Pulmonary artery endothelial cell (primary cell): ENCODE measurements around the gene PAM. TPM values are rescaled to one million over a fixed set of nuclear protein-coding genes. Genes with fewer than 3 reads are reported as not detected.
"Not testable (repeated sequence)": the region's sequence is repeated elsewhere in the genome, so short reads cannot be mapped to it uniquely, and the experiment has no call there.

Experiments
- DNase-seq: peaks from one replicate; pipeline ENCODE4 v3.0.0-alpha.2; 2011; ENCODE audit warnings: low read depth, low spot score
- total RNA-seq: library from RNA; depleted of rRNA; stranded (reverse); fragments of >200 nt; gene quantifications from 2 replicates; pipeline ENCODE4 v1.2.3, GENCODE V29; 2014

Gene PAM
- total RNA-seq, 1 donor from 2014 or later: 229 TPM

DNA sequence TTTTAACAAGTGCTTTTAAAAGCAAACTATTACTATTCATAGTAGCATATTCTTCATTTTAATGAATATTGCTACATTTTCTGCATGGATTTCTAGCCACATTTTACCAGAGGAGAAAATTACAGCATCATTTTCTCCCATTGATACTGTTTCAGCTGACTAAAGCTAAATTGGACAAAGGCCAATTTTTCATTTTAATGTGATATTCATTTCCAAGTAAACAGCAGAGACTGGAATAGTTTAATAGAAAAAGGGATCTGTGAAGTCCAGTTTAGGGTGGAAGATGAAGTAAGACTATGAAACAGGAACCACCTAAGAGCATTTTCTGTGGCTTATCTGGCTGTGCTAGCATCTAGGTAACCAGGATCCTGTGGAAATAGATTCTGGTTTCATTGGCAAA is 236.7 kb downstream of the PAM start:
- DNase-seq: no peak

GRCh38 chr5:102996011-102996575 is 241.0 kb downstream of the PAM start:
- DNase-seq: no peak

DNA sequence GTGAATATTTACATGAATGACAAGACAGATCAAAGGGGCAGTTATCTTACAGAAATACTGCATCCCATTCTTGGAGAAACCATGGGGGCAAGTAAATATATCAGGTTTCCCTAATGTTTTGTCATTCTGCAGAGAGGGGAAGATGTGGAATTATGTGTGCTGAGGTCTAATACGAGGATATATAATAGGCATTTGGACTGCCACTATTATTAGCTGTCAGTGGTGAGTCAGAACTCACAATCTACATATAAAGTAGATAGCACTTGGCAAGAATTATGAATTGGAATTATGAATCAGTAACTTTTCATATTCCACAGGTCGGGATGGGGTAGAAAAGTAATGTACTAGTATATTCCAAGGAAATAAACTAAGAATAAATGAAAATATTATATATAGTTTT is 243.1 kb downstream of the PAM start:
- no peak for DNase-seq

GRCh38 chr5:102999191-102999590 is 244.1 kb downstream of the PAM start:
- no peak for DNase-seq

GRCh38 chr5:102999621-103000020 is 244.5 kb downstream of the PAM start:
- not testable (repeated sequence) for DNase-seq

- no peak for DNase-seq
Measured at GRCh38 chr5:103000089-103000488, 245.0 kb downstream of the PAM start.

DNA sequence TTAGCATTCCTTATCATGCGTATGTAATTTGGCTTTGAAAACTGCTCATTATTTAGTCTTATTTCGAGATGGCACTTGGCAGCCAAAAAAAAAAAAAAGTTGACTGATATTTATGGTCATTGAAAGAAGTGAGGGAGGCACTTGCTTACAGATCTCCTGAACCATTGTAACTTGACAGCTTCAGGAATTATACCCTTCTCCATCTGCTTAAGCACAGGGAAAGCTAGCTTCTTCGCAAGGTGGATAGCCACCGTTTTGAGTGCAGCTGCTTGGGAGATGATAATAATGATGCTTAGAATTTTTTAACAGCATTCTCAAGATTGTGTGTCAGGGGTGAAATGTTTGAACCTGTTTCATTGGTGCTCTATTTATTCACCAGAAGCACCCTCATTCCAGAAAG is 248.8 kb downstream of the PAM start:
- no peak for DNase-seq

DNA sequence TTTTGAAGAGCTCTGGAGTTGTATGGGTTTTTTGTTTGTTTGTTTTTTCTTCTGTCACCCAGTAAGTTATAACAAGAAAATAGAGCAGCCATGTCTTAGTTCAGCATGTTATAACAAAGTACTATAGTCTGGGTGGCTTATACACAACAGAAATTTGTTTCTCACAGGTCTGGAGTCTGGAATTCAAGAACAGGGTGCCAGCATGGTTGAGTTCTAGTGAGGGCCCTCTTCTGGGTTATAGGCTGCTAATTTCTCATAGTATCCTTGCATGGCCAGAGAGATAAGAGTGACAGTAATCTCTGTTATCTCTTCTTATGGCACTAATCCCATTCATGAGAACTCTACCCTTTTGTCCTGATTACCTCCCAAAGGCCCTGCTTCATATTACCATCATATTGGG is 250.2 kb downstream of the PAM start:
- no peak for DNase-seq

GRCh38 chr5:103006921-103007320 is 251.8 kb downstream of the PAM start:
- no peak for DNase-seq

GRCh38 chr5:103010168-103010567 is 255.1 kb downstream of the PAM start:
- no peak for DNase-seq

DNA sequence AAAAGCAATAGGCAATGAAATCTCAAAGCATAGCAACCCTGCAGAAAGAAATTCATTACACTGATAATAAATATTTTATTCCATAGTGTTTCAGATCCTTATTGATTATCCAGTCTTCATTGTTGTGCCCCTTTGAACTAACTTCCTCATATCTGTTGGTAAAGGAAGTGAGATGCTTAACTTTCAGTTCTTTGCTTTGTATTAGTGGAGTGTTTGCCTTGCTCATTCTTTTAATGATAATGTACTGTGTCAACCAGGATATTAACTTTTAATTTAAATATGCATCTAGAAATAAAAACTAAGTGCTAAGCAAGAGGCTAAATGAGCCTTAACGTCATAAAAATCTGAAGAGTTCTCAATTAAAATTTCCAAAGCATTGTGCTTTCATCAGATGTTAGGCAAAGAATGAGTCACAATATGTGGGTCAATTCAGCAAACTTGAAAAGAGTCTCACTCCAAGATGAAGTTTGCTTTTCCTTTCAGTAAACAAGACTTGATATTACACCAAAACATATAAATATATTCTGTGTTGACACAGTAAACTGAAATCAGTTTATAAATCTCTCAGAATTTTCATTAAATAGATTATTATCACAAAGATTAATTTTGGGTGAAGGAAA is 258.9 kb downstream of the PAM start:
- DNase-seq: no peak

DNA sequence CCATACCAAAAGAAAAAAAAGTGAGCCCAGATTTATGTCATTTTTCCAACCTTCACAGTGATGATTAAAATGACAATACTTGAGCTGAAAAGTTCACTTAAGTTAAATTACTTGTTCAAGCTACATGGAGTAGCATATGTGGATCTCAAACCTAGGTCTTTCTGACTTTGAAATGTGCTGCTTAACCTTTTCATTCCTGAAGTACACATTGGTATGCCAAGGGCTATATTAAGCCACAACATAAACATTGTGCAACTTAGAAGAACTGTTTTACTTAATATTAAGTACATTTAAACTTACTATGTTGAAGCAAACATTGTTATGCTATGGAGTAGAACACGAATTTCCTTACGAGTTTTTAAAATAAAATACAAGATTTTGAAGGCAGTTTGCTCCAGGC is 259.9 kb downstream of the PAM start:
- DNase-seq: no peak

- DNase-seq: no peak
Measured at GRCh38 chr5:103016167-103016566, 261.1 kb downstream of the PAM start.

- no peak for DNase-seq
Measured at GRCh38 chr5:103019804-103020203, 264.7 kb downstream of the PAM start.

GRCh38 chr5:103021314-103021713 is 266.2 kb downstream of the PAM start:
- no peak for DNase-seq

- no peak for DNase-seq
Measured at GRCh38 chr5:103027267-103027666, 272.2 kb downstream of the PAM start.

GRCh38 chr5:103031607-103032006 is 276.5 kb downstream of the PAM start:
- DNase-seq: no peak

DNA sequence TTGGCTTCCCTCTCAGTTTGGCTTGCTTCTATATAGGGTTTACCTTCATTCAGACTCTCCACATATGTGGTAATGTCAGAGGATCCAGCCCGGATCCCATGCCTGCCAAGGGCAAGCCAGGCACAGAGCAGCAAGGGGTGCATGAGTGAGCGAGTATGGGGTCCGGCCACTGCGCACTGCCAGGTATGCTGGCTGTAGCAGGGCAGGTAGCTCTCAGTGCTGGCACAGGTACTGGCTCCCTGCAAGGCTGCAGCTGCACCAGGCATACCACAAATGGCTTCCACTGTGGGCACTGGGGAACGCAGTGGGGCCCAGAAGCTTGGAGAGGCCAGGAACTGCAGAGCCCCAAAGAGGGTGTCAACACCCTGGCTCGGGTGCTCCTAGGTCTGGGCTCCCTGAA is 278.6 kb downstream of the PAM start:
- DNase-seq: no peak

GRCh38 chr5:103034662-103035392 is 279.7 kb downstream of the PAM start:
- DNase-seq: no peak

DNA sequence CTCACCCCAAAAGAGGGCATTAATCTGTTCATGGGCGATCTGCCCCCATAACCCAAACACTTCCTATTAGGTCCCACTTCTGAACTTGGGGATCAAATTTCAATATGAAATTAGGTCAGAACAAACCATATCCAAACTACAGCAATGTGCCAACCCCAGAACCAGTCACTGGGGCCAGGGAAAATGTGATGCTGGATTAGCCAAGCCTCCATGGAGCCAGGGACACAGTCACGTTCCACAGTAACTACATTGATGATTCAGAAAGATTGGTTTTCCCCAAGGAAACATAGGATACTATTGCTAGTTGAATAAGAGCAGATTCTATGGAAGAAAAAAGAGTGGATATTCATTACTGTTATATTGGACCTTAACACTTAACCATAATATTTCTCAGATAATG is 280.6 kb downstream of the PAM start:
- DNase-seq: no peak

GRCh38 chr5:103036601-103037000 is 281.5 kb downstream of the PAM start:
- DNase-seq: no peak

DNA sequence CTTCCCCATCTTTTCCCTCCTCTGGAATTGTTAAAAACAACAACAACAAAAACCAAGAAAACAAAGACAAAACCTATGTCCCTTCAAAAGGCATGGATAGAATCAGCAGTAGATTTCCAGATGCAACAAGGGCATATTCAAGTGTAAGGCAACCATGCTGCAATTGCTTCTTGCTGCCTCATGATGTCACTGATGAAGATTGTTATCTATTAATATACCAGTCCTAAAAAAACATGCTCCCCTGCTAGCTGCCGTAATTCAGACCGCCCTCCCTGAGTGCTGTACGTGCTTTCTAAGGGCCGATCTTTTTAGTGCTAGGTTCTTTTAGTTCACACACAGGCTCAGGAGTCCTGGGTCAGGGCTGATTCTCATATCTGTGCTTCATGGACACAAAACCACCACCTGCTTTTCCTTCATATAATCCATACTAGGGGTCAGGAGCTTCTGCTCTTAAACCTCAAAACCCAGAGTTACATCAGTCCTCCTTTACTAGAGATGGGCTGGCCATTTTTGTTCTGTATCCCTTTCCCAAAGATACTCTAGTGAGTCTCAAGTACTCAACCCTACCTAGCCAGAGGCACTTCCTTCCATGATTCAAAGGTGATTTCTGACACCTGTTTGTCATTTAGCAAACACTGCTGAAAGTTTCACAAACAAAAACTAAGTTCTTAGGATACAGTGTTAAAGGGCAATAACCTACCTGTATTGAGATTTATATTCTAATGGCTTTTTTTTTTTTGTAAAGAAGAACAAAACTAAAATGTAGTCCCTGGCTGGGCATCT is 282.8 kb downstream of the PAM start:
- no peak for DNase-seq
